ENCODE measurements around the gene MSI2.

The MSI2 gene

DNA sequence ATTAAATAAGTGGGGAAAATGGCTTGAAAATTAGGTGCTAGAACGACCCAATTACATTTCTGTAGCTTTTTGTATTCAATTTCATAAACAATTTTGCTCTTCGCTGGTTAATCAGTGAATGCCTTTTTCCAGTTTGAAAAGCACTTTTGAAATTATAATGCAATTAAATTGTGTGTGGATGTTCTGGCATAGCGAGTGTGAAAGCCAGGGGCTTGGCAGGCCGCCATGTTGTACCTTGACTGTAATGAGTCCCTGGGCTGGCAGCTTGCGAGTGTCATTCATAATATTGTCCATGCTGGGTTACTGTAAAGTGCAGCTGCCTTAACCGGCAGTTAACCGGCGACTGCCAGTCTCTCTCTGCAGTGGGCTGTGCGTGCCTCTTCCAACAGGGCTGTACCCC is 310.9 kb downstream of the MSI2 start:
- TF ChIP-seq, protein P1, sequence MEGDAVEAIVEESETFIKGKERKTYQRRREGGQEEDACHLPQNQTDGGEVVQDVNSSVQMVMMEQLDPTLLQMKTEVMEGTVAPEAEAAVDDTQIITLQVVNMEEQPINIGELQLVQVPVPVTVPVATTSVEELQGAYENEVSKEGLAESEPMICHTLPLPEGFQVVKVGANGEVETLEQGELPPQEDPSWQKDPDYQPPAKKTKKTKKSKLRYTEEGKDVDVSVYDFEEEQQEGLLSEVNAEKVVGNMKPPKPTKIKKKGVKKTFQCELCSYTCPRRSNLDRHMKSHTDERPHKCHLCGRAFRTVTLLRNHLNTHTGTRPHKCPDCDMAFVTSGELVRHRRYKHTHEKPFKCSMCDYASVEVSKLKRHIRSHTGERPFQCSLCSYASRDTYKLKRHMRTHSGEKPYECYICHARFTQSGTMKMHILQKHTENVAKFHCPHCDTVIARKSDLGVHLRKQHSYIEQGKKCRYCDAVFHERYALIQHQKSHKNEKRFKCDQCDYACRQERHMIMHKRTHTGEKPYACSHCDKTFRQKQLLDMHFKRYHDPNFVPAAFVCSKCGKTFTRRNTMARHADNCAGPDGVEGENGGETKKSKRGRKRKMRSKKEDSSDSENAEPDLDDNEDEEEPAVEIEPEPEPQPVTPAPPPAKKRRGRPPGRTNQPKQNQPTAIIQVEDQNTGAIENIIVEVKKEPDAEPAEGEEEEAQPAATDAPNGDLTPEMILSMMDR (IDR thresholded peaks at IDR 0.05; ENCODE audit: low read length): no peak
- TF ChIP-seq EZH2 (IDR thresholded peaks at IDR 0.05; ENCODE audit: borderline replicate concordance, low read length): no peak
- no peaks in the 10 kb centered on the region for H3K9me2 ChIP-seq (ENCODE audit: low read depth, low read length)
- H3K27me3 ChIP-seq (ENCODE audit: insufficient read depth, low read length): no peaks in the 10 kb centered on the region
- H3K36me3 ChIP-seq (ENCODE audit: insufficient read depth, low read length): peaks cover 75% of the 10 kb centered on the region; the same call in 1 of the 2 replicates
- no peaks in the 10 kb centered on the region for H3K79me2 ChIP-seq (ENCODE audit: insufficient read depth, low read length)
- H3K9ac ChIP-seq (ENCODE audit: low read length): no peak overlapping the region
- no peaks in the 10 kb centered on the region for H3K4me1 ChIP-seq (ENCODE audit: insufficient read depth, low read length, severe bottlenecking)
- no peaks in the 10 kb centered on the region for H3F3A ChIP-seq (ENCODE audit: insufficient read depth, low read length)
- H3K9me3 ChIP-seq (ENCODE audit: low read length): no peaks in the 10 kb centered on the region
- H2AFZ ChIP-seq (ENCODE audit: low read length): no peak overlapping the region
- no peak overlapping the region for H3K4me2 ChIP-seq (ENCODE audit: low read length)
- H3K4me3 ChIP-seq (ENCODE audit: low read depth, low read length, poor library complexity, severe bottlenecking): no peak overlapping the region
- H4K20me1 ChIP-seq (ENCODE audit: insufficient read depth, low read length): no peaks in the 10 kb centered on the region
- no peak overlapping the region for H3K27ac ChIP-seq (ENCODE audit: low read depth, low read length, poor library complexity, severe bottlenecking)

DNA sequence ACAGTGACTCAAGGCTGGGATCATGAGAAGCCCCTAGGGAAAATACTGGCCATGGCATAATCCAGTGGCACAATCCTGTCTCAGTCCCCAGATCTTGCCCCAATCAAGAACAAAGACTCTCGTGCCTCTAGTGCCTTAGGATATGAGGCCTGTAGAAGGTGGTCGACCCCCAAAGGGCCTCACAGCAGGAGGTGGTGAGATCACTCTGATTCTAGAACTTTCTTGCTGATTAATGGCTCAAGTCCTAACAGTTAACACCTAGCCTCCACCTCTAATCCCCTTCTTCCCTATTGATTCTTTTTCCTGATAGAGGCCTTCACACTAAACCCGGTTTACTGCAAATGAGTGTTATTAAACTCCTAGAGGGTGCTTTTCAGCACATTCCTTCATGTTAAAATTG is 312.0 kb downstream of the MSI2 start:
- TF ChIP-seq, protein P1 (IDR thresholded peaks at IDR 0.05; ENCODE audit: low read length): no peak
- TF ChIP-seq EZH2 (IDR thresholded peaks at IDR 0.05; ENCODE audit: borderline replicate concordance, low read length): no peak
- H3K9ac ChIP-seq (ENCODE audit: low read length): no peak overlapping the region
- no peak overlapping the region for H3K4me3 ChIP-seq (ENCODE audit: low read depth, low read length, poor library complexity, severe bottlenecking)
- H3K4me1 ChIP-seq (ENCODE audit: insufficient read depth, low read length, severe bottlenecking): no peaks in the 10 kb centered on the region
- no peaks in the 10 kb centered on the region for H4K20me1 ChIP-seq (ENCODE audit: insufficient read depth, low read length)
- no peaks in the 10 kb centered on the region for H3K9me3 ChIP-seq (ENCODE audit: low read length)
- H3K9me2 ChIP-seq (ENCODE audit: low read depth, low read length): no peaks in the 10 kb centered on the region
- H3K4me2 ChIP-seq (ENCODE audit: low read length): no peak overlapping the region
- peaks cover 75% of the 10 kb centered on the region; the same call in 1 of the 2 replicates for H3K36me3 ChIP-seq (ENCODE audit: insufficient read depth, low read length)
- no peak overlapping the region for H2AFZ ChIP-seq (ENCODE audit: low read length)
- no peaks in the 10 kb centered on the region for H3K27me3 ChIP-seq (ENCODE audit: insufficient read depth, low read length)
- H3F3A ChIP-seq (ENCODE audit: insufficient read depth, low read length): no peaks in the 10 kb centered on the region
- H3K27ac ChIP-seq (ENCODE audit: low read depth, low read length, poor library complexity, severe bottlenecking): no peak overlapping the region
- H3K79me2 ChIP-seq (ENCODE audit: insufficient read depth, low read length): no peaks in the 10 kb centered on the region

DNA sequence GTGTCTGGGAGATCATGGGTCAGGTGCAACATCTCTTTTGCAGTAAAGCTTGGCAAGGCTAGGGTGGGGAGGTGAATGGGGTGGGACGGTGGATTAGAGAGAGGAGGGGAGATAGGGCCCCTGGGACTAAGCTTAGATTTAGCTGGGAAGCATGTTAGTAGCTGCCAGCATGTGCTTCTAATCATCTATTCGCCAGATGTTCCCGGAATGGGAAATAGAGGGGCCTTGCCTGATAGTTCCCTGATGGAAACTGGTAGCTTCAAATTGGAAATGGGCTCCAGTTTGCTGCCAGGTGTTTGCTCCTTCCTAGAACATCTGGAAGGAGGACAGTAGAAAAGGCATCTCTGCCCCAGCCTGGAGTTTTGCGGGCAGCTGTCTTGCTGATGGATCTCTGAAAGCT is 312.7 kb downstream of the MSI2 start:
- H3K9ac ChIP-seq (ENCODE audit: low read length): no peak overlapping the region
- H3K27ac ChIP-seq (ENCODE audit: low read depth, low read length, poor library complexity, severe bottlenecking): no peak overlapping the region
- no peaks in the 10 kb centered on the region for H3K79me2 ChIP-seq (ENCODE audit: insufficient read depth, low read length)
- H3K9me3 ChIP-seq (ENCODE audit: low read length): no peaks in the 10 kb centered on the region
- H3K4me1 ChIP-seq (ENCODE audit: insufficient read depth, low read length, severe bottlenecking): no peaks in the 10 kb centered on the region
- no peak for TF ChIP-seq EZH2 (IDR thresholded peaks at IDR 0.05; ENCODE audit: borderline replicate concordance, low read length)
- TF ChIP-seq, protein P1 (IDR thresholded peaks at IDR 0.05; ENCODE audit: low read length): no peak
- no peak overlapping the region for H2AFZ ChIP-seq (ENCODE audit: low read length)
- H3K4me2 ChIP-seq (ENCODE audit: low read length): no peak overlapping the region
- H4K20me1 ChIP-seq (ENCODE audit: insufficient read depth, low read length): no peaks in the 10 kb centered on the region
- H3K36me3 ChIP-seq (ENCODE audit: insufficient read depth, low read length): peaks cover 77% of the 10 kb centered on the region; the same call in 1 of the 2 replicates
- no peak overlapping the region for H3K4me3 ChIP-seq (ENCODE audit: low read depth, low read length, poor library complexity, severe bottlenecking)
- no peaks in the 10 kb centered on the region for H3F3A ChIP-seq (ENCODE audit: insufficient read depth, low read length)
- H3K9me2 ChIP-seq (ENCODE audit: low read depth, low read length): no peaks in the 10 kb centered on the region
- no peaks in the 10 kb centered on the region for H3K27me3 ChIP-seq (ENCODE audit: insufficient read depth, low read length)
